Right kidney (tissue), 1 donor: Measurements from ENCODE around the gene EVL.

Source experiments
- DNase-seq: peaks from one replicate; pipeline ENCODE4 v3.0.0-alpha.2; 2016

Gene EVL

GRCh38 chr14:100034961-100035500, 30.2 kb upstream of the EVL start:
- no peak for DNase-seq

DNA sequence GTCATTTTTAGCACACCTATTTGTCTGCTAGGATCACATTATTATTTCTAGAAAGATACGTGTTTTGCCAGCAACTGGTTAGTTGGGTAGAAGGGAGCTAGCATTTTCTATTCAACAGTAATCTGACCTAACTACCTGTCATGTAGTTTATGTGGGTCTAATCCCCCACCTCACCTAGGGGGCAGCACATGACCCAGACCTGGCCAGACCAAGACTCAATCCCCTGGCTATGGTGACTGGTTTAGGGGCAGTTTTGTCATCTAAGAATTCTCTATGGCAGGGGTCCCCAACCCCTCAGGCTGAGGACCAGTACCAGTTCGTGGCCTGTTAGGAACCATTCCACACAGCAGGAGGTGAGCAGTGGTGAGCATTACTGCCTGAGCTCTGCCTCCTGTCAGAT, 29.5 kb upstream of the EVL start:
- no peak for DNase-seq

DNA sequence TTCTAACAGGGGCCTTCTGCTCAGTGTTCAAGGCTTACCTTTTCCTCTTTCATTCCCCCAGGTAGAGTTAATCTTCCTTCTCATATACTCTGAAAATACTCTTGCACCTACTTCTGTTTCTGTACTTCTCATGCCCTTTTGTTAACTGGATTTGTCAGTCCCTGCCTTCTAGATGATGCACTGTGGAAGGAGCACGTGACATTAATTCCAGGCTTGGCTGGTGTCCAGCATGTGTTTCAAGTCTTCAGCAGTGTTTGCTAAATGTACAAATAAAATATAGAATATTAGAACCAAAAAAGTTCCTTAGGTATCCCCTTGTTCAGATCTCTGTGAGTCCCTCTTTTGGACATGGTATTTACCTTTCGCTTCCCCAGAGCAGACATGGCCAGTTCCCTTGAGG, 27.9 kb upstream of the EVL start:
- no peak for DNase-seq

DNA sequence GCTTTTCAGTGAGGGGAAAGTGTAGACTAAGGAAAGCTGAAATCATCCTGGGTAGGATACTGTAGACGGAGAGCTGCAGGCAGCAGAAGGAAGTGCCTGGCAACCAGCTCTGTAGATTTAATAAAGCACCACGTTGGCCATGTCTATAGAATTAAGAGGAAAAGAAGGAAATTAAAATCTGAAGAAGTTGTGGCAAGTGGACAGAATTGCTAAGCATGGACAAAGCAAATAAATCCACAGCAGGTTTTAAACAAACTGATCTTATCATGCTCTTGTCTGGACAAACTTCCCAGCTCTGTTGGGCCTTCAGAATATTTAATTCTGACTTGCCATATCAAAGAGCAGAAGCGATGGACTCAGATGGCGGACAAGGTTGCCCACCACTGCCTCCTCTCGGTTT, 27.2 kb upstream of the EVL start:
- no peak for DNase-seq

- no peak for DNase-seq
Measured at GRCh38 chr14:100039903-100040302, 25.3 kb upstream of the EVL start.

- DNase-seq: no peak
Measured at GRCh38 chr14:100041271-100041670, 24.0 kb upstream of the EVL start.

DNA sequence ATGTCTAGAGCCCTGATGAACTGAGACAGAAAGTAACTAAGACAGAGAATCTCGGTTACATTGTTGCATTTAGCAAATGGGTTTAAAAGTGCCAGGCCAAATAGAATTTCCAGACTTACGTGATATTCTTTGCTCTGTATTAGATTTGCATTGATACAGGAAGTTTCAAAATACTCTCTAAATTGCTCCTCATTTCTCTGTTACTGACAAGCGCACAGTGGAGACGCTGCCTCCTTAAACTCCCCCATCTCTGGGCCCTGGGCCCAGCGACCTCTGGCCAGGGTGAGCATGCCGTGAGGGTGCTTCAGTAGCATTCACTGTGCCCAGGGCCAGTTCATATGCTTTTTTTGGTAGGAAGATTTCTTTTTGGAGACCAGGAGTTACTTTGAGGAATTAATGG, 22.9 kb upstream of the EVL start:
- no peak for DNase-seq

- no peak for DNase-seq
Measured at GRCh38 chr14:100045642-100046344, 19.4 kb upstream of the EVL start.

GRCh38 chr14:100047600-100047999, 17.6 kb upstream of the EVL start:
- no peak for DNase-seq

DNA sequence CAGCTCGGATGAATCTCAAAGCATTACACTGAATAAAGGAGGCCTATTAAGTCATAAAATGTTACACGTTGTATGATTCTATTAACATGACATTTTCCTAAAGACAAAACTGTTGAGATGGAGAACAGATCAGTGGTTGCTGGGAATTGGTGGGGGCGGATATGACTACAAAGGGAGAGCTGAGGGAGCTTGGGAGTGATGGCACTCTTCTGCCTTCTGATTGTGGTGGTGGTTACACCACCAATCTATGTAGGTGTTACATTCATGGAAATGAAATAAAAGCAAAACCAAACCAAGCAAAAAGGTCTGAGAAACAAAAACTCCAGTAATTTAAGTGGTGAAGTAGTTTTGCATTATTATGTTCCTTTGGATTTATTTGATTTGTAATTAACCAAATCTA, 16.4 kb upstream of the EVL start:
- DNase-seq: no peak

DNA sequence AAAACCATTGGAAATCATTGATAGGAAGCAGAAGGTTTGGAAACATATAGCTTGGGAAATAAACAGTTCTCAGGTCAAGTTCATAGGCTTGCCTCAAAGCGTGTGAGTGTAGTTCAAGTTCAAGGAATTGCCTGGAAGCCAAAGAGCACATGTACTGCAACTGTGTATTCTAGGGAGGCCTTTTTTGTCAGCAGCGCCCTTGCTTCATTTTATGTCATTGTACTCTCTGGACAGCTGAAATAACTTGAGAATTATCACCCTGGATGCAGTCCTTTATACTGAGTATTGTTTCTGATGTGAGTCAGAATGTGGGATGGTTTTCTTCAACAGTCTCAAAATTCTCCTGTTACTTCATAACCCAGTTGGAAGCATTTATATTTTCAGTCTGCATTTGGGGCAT, 16.0 kb upstream of the EVL start:
- DNase-seq: no peak

- no peak for DNase-seq
Measured at GRCh38 chr14:100051103-100051502, 14.1 kb upstream of the EVL start.

DNA sequence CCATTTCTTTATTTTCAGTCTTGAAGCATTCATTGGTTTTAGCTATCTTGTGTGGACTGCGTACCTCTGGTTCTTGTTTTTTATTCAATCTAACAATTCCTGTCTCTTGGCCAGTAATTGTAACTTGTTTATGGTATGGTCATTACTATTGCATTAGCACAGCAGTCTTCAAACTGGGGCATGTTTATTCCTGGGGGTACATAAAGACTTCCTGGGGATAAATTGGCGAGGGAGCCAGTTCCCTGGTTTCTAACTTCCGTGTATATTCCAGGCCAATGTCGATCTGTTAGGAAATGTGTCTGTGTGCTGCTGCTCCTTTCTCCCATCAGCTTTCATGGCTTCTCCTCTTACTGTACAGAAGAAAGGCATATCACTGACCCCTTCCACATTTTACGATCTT, 13.7 kb upstream of the EVL start:
- no peak for DNase-seq

DNA sequence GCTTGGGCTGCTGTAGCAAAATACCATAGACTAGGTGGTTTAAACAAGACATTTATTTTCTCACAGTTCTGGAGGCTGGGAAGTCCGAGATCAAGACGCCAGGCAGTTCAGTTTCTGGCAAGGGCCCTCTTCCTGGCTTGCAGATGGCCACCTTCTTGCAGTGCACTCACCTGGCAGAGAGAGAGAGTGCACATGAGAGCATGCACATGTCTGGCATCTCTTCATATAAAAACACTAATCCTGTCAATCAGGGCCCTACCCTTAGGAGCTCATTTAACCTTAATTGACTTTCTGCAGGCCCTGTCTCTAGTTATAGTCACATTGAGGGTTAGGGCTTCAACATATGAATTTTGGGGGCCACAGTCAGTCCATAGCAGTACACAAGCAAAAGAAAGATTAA, 12.4 kb upstream of the EVL start:
- DNase-seq: no peak

DNA sequence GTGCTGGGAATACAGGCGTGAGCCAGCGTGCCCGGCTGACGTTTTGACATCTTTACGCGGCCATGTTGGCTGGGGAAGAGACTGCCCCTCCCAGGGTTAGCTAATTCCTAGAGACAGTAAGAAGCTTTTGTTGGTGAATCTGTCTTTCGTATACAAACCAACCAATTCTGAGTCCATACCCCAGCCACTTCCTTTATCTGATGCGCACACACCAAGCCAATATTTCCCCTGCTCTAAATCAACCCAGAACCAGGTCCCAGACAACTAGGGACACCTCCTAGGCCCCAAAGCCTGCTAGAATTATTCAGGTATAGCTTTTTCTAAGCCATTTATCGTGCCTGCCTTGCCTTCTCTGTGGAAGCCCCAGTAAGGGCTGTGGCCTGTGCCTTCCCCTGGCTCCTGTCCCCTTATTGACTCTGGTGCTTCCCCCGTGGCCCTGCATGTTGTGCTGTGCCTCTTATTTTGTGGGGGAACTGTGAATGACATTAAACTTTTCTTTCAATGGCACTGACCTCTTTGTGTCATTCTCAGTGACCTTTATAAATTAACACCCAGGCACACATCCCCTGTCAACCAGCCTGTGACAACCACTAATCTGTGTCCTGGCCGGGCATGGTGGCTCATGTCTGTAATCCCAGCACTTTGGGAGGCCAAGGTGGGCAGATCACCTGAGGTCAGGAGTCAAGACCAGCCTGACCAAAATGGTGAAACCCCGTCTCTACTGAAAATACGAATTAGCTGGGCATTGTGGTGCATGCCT, 10.7 kb upstream of the EVL start:
- no peak for DNase-seq

- no peak for DNase-seq
Measured at GRCh38 chr14:100056431-100056830, 8.8 kb upstream of the EVL start.

- DNase-seq: no peak
Measured at GRCh38 chr14:100056964-100057795, 8.0 kb upstream of the EVL start.

DNA sequence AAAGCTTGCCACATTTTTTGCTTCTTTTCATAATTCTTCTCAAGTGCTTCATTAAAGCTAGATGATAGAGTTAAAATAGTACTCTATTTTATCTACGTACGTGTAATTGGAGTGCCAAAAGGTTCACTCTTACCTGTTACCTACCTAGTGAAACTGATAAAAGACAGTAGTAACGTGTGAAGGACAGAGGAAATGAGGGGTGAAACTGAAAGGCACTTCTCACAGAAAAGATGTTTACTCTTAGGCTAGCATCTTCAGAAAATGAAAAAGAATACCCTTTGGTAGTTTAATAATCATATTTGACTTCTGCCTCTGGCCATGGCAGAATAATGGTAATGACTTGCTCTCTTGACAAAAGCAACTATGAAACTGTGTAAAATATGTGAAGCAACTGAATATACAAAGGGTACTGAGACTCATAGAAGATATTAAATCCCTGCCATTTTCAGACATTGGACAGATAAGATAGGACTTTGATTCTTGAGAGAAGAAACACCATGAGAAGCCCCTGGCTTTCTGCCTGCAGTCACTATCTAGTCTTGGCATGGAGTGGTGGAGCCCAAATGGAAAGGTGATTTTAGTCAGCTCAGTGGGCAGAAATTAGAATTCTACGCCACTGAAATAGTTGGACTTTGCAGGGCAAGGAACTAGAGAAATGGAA, 6.3 kb upstream of the EVL start:
- DNase-seq: no peak

GRCh38 chr14:100059438-100059781, 5.8 kb upstream of the EVL start:
- DNase-seq: no peak

DNA sequence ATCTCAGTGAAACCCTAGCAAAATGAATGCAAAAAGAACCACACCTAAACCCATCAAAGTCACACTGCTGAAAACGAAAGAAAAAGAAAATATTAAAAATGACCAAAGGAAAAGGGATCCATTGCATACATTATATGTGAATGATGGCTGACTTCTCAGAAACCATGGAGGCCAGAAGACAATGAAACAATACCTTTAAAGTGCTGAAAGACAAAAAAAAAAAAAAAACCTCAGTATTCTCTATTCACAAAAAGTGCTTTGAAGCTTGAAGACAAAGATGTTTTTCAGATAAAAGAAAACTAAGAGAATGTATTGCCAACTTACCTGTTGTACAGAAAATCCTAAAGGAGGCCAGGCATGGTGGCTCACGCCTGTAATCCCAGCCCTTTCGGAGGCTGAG, 4.5 kb upstream of the EVL start:
- DNase-seq: no peak

DNA sequence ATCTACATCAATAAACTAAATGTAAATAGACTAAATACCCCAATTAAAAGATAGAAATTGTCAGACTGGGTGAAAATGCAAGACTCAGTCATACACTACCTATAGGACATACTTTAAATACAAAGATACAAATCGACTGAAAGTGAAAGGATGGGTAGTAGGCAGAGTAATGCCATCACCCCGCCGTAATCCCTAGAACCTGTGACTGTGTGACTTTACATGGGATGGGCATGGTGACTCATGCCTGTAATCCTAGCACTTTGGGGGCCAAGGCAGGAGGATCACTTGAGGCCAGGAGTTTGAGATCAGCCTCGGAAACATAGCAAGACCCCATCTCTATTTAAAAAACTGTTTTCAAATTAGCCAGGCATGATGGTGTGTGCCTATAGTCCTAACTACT, 2.6 kb upstream of the EVL start:
- DNase-seq: no peak

GRCh38 chr14:100063314-100063941, 1.8 kb upstream of the EVL start:
- DNase-seq: no peak
